Measurements from ENCODE around the gene TGFBR1.
"Not testable (repeated sequence)": the region's sequence is repeated elsewhere in the genome, so short reads cannot be mapped to it uniquely, and the experiment has no call there.

TGFBR1 gene

DNA sequence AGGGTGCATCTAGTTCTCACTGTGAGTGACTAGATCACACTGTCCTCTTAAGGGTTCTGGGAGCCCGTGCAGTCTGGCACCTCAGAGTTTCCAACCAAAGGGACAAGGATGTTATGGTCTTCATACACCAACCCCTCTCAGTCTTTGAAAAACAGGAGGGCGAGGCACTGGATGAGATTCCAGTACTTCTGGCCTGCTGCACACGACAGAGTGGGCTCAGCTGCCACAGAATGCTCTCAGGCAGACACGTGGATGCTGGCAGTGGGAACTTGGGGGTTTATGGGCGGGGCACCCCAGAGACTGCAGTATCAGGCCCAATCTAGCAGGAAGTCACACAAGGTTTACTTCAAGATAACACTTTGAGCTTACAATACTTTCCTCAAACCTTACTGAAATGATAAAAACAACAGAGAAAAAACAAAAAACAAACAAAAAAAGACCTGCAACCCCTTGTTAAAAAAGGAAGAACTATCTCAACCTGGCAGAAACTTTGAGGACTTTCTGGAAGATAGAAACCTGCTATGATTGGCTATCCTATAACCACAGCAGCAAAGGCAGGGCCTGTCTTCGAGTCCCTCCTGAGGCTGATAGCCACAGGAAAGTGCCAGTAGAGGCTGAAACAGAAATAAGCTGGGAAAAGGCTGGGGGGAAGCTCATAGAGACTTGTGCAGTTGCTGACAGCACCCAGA, 28.3 kb upstream of the TGFBR1 start:
- peak; percentile 26 for DNase-seq

DNA sequence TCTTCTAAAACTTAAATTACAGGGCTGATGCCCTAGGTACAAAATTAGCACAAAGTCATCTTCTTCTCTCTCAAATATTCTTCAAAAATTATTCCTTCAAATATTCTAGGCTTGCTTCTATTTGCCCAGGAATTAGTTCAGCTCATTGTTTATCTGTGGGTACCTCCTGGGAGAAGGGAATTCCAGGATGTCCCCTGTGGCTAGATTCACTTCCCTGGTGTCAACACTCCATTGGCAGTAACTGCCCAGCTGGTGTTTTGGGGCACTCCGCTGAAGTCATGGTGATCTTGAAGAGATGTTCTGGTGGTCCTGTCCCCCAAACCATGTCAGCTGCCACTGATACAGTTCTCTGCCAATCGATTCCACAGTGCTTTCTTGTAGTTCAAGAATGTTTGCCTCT, 26.2 kb upstream of the TGFBR1 start:
- DNase-seq = no peak

- DNase-seq = no peak
Observed at GRCh38 chr9:99079542-99079941, 25.4 kb upstream of the TGFBR1 start.

- DNase-seq = no peak
Observed at GRCh38 chr9:99083051-99083450, 21.9 kb upstream of the TGFBR1 start.

DNA sequence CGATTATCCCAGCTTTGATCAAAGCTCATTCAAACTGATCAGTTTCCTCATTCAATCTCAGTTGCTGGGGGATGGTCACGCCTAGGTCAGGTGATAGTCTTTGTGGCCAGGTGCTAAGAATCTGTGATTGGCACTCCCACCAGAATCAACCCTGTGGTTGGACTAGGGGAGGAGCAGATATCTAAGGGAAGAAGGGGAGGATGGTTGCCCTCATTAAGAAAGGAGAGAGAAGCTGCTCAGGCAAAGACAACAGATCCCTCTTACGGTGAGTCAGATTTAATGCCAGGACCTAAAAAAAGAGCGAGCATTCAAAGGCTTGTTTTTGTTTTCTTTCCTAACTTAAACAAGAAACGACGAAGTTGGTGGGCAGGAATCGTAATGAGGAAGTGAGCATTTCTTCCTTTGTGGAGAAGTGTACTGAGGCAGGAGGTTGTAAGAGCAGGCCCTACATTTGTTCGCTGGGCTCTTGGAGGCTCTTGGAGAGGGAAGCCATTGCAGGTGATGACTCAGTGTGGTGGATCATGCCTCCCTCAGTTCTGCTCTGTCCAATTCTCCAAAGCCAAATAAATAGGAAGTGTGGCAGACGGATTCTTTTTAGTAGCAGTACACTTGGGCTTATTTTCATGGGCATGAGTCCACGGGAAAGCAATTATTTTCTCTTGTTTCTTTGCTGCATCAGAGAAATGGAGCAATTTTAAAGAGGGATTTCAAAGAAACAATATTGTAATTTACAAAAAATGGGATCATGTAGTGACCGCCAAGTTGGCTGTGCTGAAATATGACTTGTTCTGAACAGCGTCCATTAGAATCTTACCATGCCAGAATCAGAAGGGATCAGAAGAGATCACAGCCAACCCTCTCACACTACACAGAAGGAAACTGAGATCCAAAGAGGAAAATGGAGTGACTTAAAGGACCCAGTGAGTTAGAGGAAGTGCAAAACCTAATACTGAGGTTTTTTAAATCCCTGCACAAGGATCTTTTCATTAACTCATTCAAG, 18.7 kb upstream of the TGFBR1 start:
- DNase-seq = no peak

DNA sequence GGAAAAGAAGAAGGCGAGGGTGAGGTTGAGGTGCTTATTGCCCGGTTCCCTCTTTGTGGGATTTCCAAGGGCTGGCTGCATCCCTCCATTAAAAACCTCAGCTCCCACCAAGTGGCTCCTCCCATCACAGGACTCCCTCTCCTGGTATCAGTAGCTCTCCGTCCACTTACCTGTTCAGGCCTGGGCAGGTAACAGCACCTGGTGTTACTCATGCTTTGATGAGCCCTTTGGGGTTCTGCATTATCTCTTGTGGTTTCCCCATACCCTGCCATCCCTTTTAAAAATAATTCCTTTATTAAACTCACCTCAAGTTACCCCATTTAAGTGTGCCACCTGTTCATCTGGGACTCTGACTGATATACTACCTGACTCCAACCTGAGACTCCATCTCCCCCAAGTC, 17.5 kb upstream of the TGFBR1 start:
- no peak for DNase-seq

DNA sequence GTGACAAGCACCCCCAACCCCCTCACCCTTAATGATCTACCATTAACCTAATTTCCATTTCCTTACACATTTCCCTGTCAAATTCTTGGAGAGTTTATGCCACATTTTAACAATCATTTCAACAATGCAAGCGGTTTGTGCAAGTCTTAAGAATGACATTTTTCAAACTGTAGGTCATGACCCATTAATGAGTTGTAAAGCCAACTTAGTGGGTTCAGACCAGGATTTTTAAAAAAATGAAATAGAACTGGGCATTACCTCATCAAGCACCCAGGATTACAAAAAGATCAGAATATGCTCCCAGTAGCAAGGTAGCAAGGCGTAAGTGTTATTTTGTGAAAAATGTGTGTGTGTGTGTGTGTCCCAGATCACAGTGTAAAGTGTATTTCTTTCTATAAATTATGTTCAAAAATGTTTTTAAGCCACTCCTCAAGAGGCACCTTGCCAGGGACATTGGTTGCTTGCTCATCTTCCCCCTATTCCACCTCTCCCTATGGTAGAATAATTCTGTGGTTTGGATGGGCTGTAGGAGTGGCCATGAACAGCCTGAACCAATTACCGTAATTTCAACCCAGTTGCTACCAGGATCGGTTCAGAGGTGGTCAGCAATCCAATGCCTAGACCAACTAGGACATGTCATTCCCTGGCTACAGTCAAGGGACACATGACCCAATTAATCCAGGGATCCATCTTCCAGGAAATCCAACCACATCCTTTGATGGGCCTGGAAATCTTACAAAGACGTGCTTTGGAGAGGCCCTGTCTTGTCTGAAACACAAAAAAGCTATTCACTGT, 14.4 kb upstream of the TGFBR1 start:
- no peak for DNase-seq

- DNase-seq = no peak
Observed at GRCh38 chr9:99092643-99093491, 12.0 kb upstream of the TGFBR1 start.

GRCh38 chr9:99093492-99093791, 11.5 kb upstream of the TGFBR1 start:
- DNase-seq = no peak

- DNase-seq = no peak
Observed at GRCh38 chr9:99095565-99095964, 9.3 kb upstream of the TGFBR1 start.

DNA sequence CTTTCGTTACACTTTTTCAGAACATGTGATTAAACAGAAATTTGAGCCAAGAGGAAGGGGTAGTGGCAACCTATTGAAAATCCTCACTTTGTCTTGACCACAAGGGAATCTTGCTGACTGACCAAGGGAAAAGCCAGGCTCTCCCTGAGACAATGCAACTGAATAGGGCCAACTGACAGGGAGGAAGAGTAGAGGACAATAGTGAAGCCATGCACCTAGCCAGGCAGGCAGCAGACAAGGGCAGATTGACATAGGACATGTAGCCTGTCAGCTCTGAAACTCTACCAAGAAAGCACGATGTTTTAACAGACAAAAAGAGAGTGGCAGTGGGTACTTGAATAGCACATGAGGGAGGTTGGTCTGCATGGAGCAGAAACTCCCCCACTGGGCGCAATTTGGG, 8.5 kb upstream of the TGFBR1 start:
- no peak for DNase-seq

- DNase-seq = not testable (repeated sequence)
Observed at GRCh38 chr9:99099806-99100585, 4.9 kb upstream of the TGFBR1 start.

DNA sequence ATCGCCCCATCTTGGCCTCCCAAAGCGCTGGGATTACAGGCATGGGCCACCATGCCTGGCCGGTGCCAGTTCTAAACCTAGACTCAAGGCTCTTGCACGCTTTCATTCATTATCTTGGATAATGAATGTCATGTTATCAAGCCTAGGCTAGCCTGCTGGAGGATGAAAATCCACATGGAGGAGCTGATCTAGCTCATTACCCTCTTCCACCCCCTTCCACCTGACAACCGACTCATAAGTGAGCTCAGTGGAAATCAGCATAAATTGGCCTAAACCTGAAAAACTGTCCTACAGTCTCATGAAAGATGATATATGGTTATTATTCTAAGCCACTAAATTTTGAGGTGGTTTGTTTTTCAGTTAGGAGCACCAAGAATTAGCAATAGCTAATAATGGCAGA, 3.6 kb upstream of the TGFBR1 start:
- no peak for DNase-seq

DNA sequence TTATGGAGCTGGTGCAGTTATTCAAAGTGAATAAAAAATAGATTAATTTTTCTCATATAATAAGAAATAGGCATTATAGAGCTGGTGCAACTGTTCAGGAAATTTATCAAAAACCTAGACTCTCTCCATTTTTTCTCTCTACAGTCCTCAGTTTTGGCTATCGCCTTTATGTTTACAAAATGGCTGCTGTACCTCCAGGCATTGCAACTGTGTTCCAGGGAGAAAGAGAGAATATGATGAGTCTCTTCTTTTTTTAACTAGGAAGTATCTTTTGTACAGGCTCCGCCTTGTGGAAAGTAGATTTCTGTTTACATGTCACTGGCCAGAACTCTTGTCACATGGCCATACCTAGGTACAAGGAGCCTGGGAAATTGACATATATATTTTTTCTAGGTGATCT, 3.1 kb upstream of the TGFBR1 start:
- DNase-seq = no peak

- DNase-seq = no peak
Observed at GRCh38 chr9:99103054-99103895, 1.6 kb upstream of the TGFBR1 start.

GRCh38 chr9:99103901-99104458, 933 bp upstream of the TGFBR1 start:
- no peak for DNase-seq

DNA sequence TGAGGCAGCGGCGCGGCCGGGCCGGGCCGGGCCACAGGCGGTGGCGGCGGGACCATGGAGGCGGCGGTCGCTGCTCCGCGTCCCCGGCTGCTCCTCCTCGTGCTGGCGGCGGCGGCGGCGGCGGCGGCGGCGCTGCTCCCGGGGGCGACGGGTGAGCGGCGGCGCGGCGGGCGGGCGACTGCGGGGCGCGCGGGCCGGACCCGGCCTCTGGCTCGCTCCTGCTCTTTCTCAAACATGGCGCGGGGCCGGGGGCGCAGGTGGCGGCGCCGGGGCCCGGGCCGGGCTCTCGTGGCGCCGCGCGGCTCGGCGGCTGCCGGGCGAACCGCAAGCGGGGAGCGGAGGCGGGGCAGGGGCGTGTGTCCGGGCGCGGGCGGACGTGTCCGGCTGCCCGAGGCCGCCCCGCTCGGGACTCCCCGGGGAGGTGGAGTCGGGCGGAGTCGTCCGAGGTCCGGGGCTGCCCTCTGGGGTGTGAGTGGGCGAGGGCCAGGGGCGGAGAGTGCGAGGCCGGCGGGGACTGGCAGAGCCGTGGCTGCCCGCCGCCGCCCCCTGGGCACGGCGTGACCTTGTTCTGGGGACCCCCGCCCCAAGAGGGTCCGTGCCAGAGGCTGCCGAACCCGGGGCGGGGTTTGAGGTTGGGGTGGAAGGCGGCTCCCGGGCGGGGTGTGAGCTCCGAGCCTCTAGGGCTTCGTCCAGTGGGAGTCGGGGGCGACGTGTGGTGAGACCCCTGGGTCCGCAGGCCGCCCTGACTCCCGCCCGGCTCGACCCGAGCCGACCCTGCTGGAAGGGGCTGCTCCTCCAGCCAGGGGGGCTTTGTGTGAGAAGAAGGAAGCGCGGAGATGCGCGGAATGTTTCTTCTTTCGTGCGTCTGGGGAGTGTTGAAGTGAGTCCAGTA, 485 bp downstream of the TGFBR1 start:
- no peak for DNase-seq

GRCh38 chr9:99106044-99106375, 1.1 kb downstream of the TGFBR1 start:
- no peak for DNase-seq

DNA sequence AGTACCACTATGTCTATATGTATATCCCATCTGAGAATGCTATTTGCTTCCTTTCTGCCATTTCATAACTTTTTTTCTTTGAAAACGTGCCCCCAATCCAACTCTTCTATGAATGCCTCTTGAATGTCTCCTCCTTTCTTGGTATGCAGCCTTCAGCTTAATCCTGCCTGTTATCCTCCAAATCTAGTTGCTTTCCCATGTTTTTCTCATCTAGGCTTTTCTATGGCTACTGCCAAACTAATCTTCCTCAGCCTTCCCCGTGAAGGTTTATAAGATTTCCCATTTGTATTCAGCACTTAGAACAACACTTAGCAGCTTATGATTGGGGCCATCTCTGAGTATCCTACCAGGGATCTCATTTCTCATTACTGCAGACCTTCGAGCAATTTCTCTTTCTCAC, 2.5 kb downstream of the TGFBR1 start:
- DNase-seq = no peak
